Measurements from ENCODE around the gene PIKFYVE.
"Not testable (repeated sequence)": the region's sequence is repeated elsewhere in the genome, so short reads cannot be mapped to it uniquely, and the experiment has no call there.

- TF ChIP-seq ZBTB1, ZNF324 (tag by site-specific recombination; IDR thresholded peaks at IDR 0.05): not testable (repeated sequence)
- TF ChIP-seq, protein P1, sequence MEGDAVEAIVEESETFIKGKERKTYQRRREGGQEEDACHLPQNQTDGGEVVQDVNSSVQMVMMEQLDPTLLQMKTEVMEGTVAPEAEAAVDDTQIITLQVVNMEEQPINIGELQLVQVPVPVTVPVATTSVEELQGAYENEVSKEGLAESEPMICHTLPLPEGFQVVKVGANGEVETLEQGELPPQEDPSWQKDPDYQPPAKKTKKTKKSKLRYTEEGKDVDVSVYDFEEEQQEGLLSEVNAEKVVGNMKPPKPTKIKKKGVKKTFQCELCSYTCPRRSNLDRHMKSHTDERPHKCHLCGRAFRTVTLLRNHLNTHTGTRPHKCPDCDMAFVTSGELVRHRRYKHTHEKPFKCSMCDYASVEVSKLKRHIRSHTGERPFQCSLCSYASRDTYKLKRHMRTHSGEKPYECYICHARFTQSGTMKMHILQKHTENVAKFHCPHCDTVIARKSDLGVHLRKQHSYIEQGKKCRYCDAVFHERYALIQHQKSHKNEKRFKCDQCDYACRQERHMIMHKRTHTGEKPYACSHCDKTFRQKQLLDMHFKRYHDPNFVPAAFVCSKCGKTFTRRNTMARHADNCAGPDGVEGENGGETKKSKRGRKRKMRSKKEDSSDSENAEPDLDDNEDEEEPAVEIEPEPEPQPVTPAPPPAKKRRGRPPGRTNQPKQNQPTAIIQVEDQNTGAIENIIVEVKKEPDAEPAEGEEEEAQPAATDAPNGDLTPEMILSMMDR (tag by site-specific recombination; IDR thresholded peaks at IDR 0.05) = not testable (repeated sequence)
These were observed 1.5 kb downstream of the PIKFYVE start for GRCh38 chr2:208267526-208267925.
